K562 (cell line): ENCODE measurements around the gene PNPO. TPM values are rescaled to one million over a fixed set of nuclear protein-coding genes. Genes with fewer than 3 reads are reported as not detected.

Experiments used
- ADNP ChIP-seq: fragments of 200-800 bp; sonication (Bioruptor generic); IDR thresholded peaks from 2 replicates; pipeline ENCODE4 v1.6.1; 2016; ENCODE audit warnings: missing genetic modification characterization, missing compliant biosample characterization
- AFF1 ChIP-seq, 2 experiments: fragments of 450-650 bp; IDR thresholded peaks; 2 replicates each; pipeline ENCODE4 v1.6.1; 2018; ENCODE audit warnings: mild to moderate bottlenecking in 2 of 2, low read depth in 1 of 2; ENCODE audit not compliant: partially characterized antibody in 2 of 2
- CTBP1 ChIP-seq: fragments of 450-650 bp; IDR thresholded peaks from 2 replicates; pipeline ENCODE4 v1.6.1; 2016; ENCODE audit warnings: borderline replicate concordance
- ESRRA ChIP-seq: fragments of 450-650 bp; IDR thresholded peaks from 2 replicates; pipeline ENCODE4 v1.6.1; 2014; ENCODE audit warnings: low read depth, mild to moderate bottlenecking, moderate library complexity, borderline replicate concordance
- FOXM1 ChIP-seq, 2 experiments: fragments of 450-650 bp in 1 of 2; sonication (generic) in 1 of 2; formaldehyde crosslinking in 1 of 2; IDR thresholded peaks; 2 replicates each; pipeline versions ENCODE4 v1.6.1 to v1.9.0; 2017 to 2022; ENCODE audit warnings: low read depth in 2 of 2, mild to moderate bottlenecking in 2 of 2, missing genetic modification reagents in 1 of 2, moderate library complexity in 1 of 2
- IRF9 ChIP-seq: fragments of 450-650 bp; IDR thresholded peaks from 2 replicates; pipeline ENCODE4 v1.6.1; 2016; ENCODE audit warnings: missing biosample characterization, missing genetic modification characterization
- MBD1 ChIP-seq: fragments of 250-450 bp; sonication (Bioruptor Pico); IDR thresholded peaks from 2 replicates; pipeline ENCODE4 v1.8.0; 2022; ENCODE audit warnings: inconsistent platforms
- MBD2 ChIP-seq: sonication (generic); IDR thresholded peaks from 2 replicates; pipeline ENCODE4 v1.6.1; 2016; ENCODE audit warnings: low read depth, borderline replicate concordance
- MTA3 ChIP-seq: fragments of 450-650 bp; formaldehyde crosslinking; IDR thresholded peaks from 2 replicates; pipeline ENCODE4 v1.6.1; 2017; ENCODE audit warnings: mild to moderate bottlenecking, borderline replicate concordance
- MYNN ChIP-seq, 2 experiments: sonication (generic); formaldehyde crosslinking in 1 of 2; IDR thresholded peaks; 2 replicates each; pipeline versions ENCODE4 v1.5.0 to v1.6.1; 2016 to 2020; ENCODE audit warnings: antibody characterized with exemption in 1 of 2, missing genetic modification reagents in 1 of 2
- NFIX ChIP-seq: fragments of 250-450 bp; sonication (Bioruptor Pico); IDR thresholded peaks from 2 replicates; pipeline ENCODE4 v1.4.0; 2020; ENCODE audit warnings: low read depth, mild to moderate bottlenecking, moderate library complexity
- NR4A1 ChIP-seq, 2 experiments: fragments of 250-450 bp in 1 of 2; fragments of 450-650 bp in 1 of 2; sonication (Bioruptor Pico) in 1 of 2; IDR thresholded peaks; 2 replicates each; pipeline versions ENCODE4 v1.4.0 to v1.6.1; 2016 to 2020; ENCODE audit warnings: mild to moderate bottlenecking in 2 of 2, missing compliant biosample characterization in 1 of 2, missing genetic modification characterization in 1 of 2, moderate library complexity in 1 of 2
- PHF20 ChIP-seq: fragments of 450-650 bp; IDR thresholded peaks from 2 replicates; pipeline ENCODE4 v1.6.1; 2018; ENCODE audit not compliant: partially characterized antibody
- POLR2G ChIP-seq: fragments of 200-400 bp; formaldehyde crosslinking; IDR thresholded peaks from 2 replicates; pipeline ENCODE4 v1.6.1; 2017; ENCODE audit warnings: low read depth, mild to moderate bottlenecking, antibody characterized with exemption, low read length, moderate library complexity
- RBM22 ChIP-seq: fragments of 200-400 bp; formaldehyde crosslinking; IDR thresholded peaks from 2 replicates; pipeline ENCODE4 v1.6.1; 2018; ENCODE audit warnings: low read length, low read depth; ENCODE audit not compliant: poor library complexity, severe bottlenecking
- SMAD4 ChIP-seq: fragments of 250-450 bp; sonication (Bioruptor Pico); conservative IDR thresholded peaks from 2 replicates; pipeline ENCODE4 v1.8.0; 2021; ENCODE audit warnings: inconsistent platforms, mild to moderate bottlenecking, moderate library complexity
- SUPT5H ChIP-seq: fragments of 450-650 bp; IDR thresholded peaks from 2 replicates; pipeline ENCODE4 v1.6.1; 2016
- TRIM28 ChIP-seq: fragments of 450-650 bp; IDR thresholded peaks from 2 replicates; pipeline ENCODE4 v1.6.1; 2017
- ZNF12 ChIP-seq: sonication (generic); formaldehyde crosslinking; IDR thresholded peaks from 2 replicates; pipeline ENCODE4 v1.4.0; 2020; ENCODE audit warnings: mild to moderate bottlenecking, missing genetic modification reagents
- polyA plus RNA-seq, 8 experiments: library from polyadenylated mRNA; depleted of rRNA in 4 of 8; stranded (reverse) in 5 of 8; unstranded in 3 of 8; fragments of >200 nt; fragmentation: Nextera tagmentation in 2 of 8; fragmentation: Illumina TruSeq in 1 of 8; extraction: Ambion mirVana in 2 of 8; extraction: Trizol in 1 of 8; gene quantifications; 2 replicates each; pipeline versions ENCODE4 v1.2.1 to v1.2.3, GENCODE V29; 2011 to 2014; ENCODE audit warnings: inconsistent platforms in 1 of 8, missing spikeins in 1 of 8
- total RNA-seq, 7 experiments: library from RNA; depleted of rRNA in 6 of 7; stranded (reverse); fragments of >200 nt in 6 of 7; fragmentation: Illumina TruSeq in 2 of 7; extraction: Trizol in 2 of 7; gene quantifications; 2 replicates each; pipeline versions ENCODE4 v1.2.1 to v1.2.3, GENCODE V29; 2011 to 2021; ENCODE audit warnings: low replicate concordance in 1 of 7

Gene PNPO
- total and polyA plus RNA-seq, 9 of the 15 experiments (the other 6 are each of a cell fraction or from before 2014, with no cell fraction given) = 16.6 to 39.0 (median 27.4) TPM

- TF ChIP-seq ZNF12 (CRISPR knock-in tag) (0 out of 2 replicates have a peak, but pooled peaks have one; percentile 26), MYNN (IDR thresholded peaks at IDR 0.05) (no peak), MYNN (CRISPR knock-in tag; IDR thresholded peaks at IDR 0.05) (no peak), TRIM28 (no peak), IRF9 (tag) (no peak), ADNP (no peak), FOXM1 (IDR thresholded peaks at IDR 0.05; ENCODE audit: low read depth) (peak; percentile 93), FOXM1 (CRISPR knock-in tag; IDR thresholded peaks at IDR 0.05; ENCODE audit: low read depth) (no peak), RBM22 (no peak), PHF20 (peak; percentile 70), SUPT5H (peak; percentile 63), AFF1 (IDR thresholded peaks at IDR 0.05; ENCODE audit: low read depth in 1 of 2, partially characterized antibody in 2 of 2) (no peak), NFIX (CRISPR knock-in tag) (no peak), MBD1 (CRISPR knock-in tag) (no peak), SMAD4 (peak; percentile 54; the same call in 1 of the 2 replicates), NR4A1 (CRISPR knock-in tag; IDR thresholded peaks at IDR 0.05) (peak; percentile 86; the same call in 1 of the 2 replicates), NR4A1 (tag; IDR thresholded peaks at IDR 0.05) (no peak), ESRRA (peak; percentile 46; the same call in 1 of the 2 replicates), MTA3 (peak; percentile 96; the same call in 1 of the 2 replicates), MBD2 (peak; percentile 100), POLR2G (peak; percentile 90), CTBP1 (0 out of 2 replicates have a peak, but pooled peaks have one; percentile 14)
Observed at GRCh38 chr17:47895856-47896671, 45.3 kb upstream of the PNPO start, which contains the start of gene SP2 (continued).
